Measurements from ENCODE around the gene MFSD11. TPM values are rescaled to one million over a fixed set of nuclear protein-coding genes. Genes with fewer than 3 reads are reported as not detected.

The MFSD11 gene
- total and polyA plus RNA-seq, 2 experiments from 2014 or later: 55.6 to 69.2 TPM

- peaks cover 8% of the 10 kb centered on the region for H3K36me3 ChIP-seq
- TF ChIP-seq CTCF (IDR thresholded peaks at IDR 0.05; ENCODE audit: low read depth, low read length): no peak
- H3K4me3 ChIP-seq: no peak overlapping the region
- H3K27ac ChIP-seq: peak overlapping the region; percentile 88
- peak in 1 of 2 donors; percentile 73 for DNase-seq (ENCODE audit: low read depth in 1 of 2, low spot score in 1 of 2)
- peaks cover 10% of the 10 kb centered on the region for H3K4me1 ChIP-seq (ENCODE audit: low read depth)
- no peaks in the 10 kb centered on the region for H3K27me3 ChIP-seq
- no peaks in the 10 kb centered on the region for H3K9me3 ChIP-seq (ENCODE audit: low read depth)
Observed at GRCh38 chr17:76755285-76755684, 17.4 kb downstream of the MFSD11 start.

GRCh38 chr17:76757256-76757655 is 19.3 kb downstream of the MFSD11 start:
- Histone ChIP-seq H3K27ac (no peak overlapping the region), H3K4me3 (no peak overlapping the region), H3K9me3 (ENCODE audit: low read depth) (no peaks in the 10 kb centered on the region), H3K36me3 (peaks cover 8% of the 10 kb centered on the region), H3K27me3 (no peaks in the 10 kb centered on the region), H3K4me1 (ENCODE audit: low read depth) (peaks cover 10% of the 10 kb centered on the region)
- TF ChIP-seq CTCF (IDR thresholded peaks at IDR 0.05; ENCODE audit: low read depth, low read length): no peak
- DNase-seq (ENCODE audit: low read depth in 1 of 2, low spot score in 1 of 2): no peak

GRCh38 chr17:76758570-76758969 is 20.7 kb downstream of the MFSD11 start:
- Histone ChIP-seq H3K4me3 (no peak overlapping the region), H3K9me3 (ENCODE audit: low read depth) (no peaks in the 10 kb centered on the region), H3K27ac (no peak overlapping the region), H3K36me3 (peaks cover 8% of the 10 kb centered on the region), H3K4me1 (ENCODE audit: low read depth) (peaks cover 10% of the 10 kb centered on the region), H3K27me3 (no peaks in the 10 kb centered on the region)
- TF ChIP-seq CTCF (IDR thresholded peaks at IDR 0.05; ENCODE audit: low read depth, low read length): no peak
- DNase-seq (ENCODE audit: low read depth in 1 of 2, low spot score in 1 of 2): no peak

GRCh38 chr17:76772842-76773525 is 35.1 kb downstream of the MFSD11 start:
- peak; percentile 51 to 68 for DNase-seq (ENCODE audit: low read depth in 1 of 2, low spot score in 1 of 2)
- H3K4me1 ChIP-seq (ENCODE audit: low read depth): peaks cover 28% of the 10 kb centered on the region
- no peak overlapping the region for H3K4me3 ChIP-seq
- H3K36me3 ChIP-seq: peaks cover 33% of the 10 kb centered on the region
- no peak for TF ChIP-seq CTCF (IDR thresholded peaks at IDR 0.05; ENCODE audit: low read depth, low read length)
- H3K27me3 ChIP-seq: no peaks in the 10 kb centered on the region
- H3K9me3 ChIP-seq (ENCODE audit: low read depth): no peaks in the 10 kb centered on the region
- H3K27ac ChIP-seq: peak overlapping the region; percentile 77

GRCh38 chr17:76775021-76775600 is 37.2 kb downstream of the MFSD11 start:
- H3K4me1 ChIP-seq (ENCODE audit: low read depth): peaks cover 26% of the 10 kb centered on the region
- peaks cover 36% of the 10 kb centered on the region for H3K36me3 ChIP-seq
- no peak for TF ChIP-seq CTCF (IDR thresholded peaks at IDR 0.05; ENCODE audit: low read depth, low read length)
- peak overlapping the region; percentile 81 for H3K27ac ChIP-seq
- DNase-seq (ENCODE audit: low read depth in 1 of 2, low spot score in 1 of 2): no peak
- H3K9me3 ChIP-seq (ENCODE audit: low read depth): no peaks in the 10 kb centered on the region
- H3K27me3 ChIP-seq: no peaks in the 10 kb centered on the region
- no peak overlapping the region for H3K4me3 ChIP-seq

All from cardiac muscle cell (in vitro differentiated cells and primary cell).